Stromal cell of bone marrow (primary cell): Measurements from ENCODE around the gene HEXIM2.

Experiments
- DNase-seq: peaks from one replicate; pipeline ENCODE4 v3.0.0-alpha.2; 2012; ENCODE audit warnings: low read depth

Gene HEXIM2

DNA sequence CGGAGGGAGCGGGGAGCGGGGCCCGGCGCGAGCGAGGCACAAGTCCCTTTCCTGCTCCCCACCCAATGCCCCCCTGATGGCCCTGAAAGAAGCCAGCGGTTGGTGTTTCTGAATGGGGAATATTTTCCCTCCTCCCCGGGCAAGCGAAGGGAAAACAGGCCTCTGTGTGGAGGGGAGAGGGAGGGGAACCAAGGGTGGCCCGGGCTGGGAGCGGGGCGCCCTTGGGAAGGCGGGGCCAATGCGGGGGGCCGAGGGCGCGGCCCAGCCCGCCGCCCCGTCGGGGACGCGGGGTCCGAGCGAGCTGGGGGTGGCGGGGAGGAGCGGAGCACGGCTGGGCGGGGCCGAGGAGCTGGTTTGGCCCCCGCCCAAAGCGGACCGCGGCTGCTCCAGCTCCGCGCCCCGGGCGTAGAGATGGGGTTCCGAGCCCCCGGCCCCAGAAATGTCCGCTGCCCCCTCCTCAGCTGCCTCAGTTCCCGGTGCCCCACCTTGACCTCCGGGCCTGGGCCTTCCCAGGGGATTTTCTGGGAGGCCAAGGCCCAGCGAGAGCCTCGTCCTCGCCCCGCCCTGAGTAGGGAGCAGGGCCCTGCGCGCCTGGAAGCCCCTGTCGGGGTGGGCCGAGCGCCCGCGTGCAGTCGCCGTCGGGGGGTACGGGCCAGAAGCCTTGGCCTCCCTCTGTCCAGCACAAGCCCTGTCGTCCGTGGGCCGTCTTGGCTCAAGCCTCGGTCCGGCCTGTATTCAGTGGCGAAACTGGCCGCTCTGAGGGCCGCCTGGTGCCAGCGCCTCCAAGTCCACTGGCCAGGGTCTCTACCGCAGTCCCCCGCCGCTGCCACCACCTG lies 17.3 kb upstream of the HEXIM2 start:
- DNase-seq: no peak

DNA sequence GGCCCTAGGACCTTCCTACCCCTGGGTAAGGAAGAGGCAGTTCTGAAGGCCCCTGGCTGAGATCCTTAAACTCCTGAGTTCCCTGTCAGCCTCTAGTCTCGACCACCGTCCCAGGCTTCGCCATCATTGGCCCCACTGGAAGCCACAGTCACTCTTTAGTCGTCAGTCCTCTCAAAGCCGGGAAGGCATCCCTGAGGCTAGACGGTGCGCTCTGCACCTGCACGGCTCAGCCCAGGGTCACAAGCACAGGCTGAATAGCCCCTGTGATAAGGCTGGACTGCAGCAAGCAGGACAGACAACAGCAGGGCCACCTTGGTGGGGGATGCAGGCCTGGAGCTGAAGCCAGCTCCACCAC lies 16.7 kb upstream of the HEXIM2 start:
- no peak for DNase-seq

DNA sequence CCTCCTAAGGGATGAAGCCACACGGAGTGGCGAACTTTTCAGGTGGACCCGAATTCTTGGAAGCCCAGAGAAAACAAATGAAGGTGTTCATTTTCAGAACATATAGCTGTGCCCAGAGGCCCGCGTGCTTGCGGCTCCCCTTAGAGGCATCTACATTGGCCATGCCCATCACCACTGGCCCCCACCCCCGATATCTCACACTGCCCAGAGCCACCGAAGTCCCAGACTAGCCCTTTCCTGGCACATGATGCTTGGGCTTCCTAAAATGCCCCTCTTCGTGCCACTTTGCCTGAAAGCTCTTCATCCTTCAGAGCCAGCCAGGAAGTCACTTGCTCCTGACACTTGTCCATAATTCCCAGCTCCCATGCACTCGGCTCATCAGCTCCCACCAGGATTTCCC lies 15.5 kb upstream of the HEXIM2 start:
- no peak for DNase-seq

DNA sequence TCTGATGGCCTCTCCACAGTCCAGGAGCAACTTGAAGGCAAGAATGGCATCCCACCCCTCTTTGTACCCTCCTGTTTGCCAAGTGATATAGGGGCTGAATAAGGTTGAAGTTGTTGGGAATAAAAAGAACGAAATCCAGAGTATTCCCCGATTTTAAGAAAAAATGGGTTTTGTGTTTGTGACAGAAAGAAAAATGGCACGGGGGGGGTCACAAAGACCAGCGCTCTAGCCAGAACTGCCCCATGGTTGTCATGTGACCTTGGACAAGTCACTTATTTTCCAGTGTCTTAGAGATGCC lies 15.1 kb upstream of the HEXIM2 start:
- DNase-seq: no peak

DNA sequence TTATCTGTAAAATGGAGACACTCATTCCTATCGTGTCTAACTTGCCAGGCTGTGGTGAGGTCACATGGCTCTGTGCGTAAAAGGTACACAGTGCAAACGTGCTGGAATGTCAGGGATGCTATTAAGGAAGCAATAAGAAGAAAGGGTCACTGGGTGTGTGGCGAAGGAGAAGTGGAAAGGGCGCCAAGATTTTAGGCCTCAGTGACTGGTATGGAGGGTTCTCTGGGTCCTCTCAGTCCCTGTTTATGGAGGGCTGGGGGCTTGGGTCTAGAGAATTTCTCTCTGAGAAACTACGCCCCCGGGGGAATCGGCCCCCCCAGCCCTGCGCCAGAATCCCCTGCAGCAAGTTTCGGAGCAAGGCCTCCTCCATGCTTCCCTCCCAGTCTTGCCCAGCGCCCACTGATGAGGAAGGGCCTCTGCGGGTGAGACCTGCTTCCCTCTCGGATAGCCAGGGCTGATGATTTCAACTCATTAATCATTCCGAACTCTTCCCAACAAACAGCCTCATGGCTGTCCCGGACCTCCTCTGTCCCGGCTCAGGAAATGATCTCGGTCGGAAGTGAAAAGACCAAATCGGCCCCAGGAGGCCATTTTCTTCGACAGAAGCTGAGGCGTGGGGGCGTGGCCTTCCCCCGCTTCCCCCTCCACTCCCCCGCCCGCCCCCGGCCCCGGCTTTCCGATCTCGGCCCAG lies 14.6 kb upstream of the HEXIM2 start:
- DNase-seq: peak; percentile 67

DNA sequence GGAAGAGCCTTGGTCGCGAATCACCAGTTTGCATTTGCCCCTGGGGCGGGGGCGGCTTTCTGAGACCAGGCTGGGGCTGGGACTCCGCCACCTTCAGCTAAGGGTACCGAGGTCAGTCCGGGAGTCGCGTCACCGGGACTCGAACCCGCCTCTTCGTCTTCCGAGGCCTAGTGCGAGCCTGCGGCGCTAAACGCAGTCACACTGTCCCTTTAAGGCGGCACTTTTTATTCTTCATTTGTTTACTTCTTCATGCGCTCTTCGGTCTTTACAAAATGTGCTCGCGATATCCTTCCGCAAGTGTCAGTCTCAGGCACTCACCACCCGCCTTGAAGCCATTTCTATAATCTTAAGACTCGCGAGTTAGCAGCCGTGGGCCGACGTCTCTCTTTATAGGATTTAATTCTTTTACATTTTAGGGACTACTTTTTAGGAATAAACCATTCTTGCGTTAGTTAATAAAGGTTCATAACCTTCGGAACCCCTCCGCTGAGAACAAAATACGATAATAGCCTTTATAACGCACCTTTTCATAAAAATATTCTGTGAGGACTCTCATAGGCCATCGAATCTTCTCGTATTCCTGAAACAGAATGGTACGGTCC lies 14.0 kb upstream of the HEXIM2 start:
- DNase-seq: peak; percentile 88

DNA sequence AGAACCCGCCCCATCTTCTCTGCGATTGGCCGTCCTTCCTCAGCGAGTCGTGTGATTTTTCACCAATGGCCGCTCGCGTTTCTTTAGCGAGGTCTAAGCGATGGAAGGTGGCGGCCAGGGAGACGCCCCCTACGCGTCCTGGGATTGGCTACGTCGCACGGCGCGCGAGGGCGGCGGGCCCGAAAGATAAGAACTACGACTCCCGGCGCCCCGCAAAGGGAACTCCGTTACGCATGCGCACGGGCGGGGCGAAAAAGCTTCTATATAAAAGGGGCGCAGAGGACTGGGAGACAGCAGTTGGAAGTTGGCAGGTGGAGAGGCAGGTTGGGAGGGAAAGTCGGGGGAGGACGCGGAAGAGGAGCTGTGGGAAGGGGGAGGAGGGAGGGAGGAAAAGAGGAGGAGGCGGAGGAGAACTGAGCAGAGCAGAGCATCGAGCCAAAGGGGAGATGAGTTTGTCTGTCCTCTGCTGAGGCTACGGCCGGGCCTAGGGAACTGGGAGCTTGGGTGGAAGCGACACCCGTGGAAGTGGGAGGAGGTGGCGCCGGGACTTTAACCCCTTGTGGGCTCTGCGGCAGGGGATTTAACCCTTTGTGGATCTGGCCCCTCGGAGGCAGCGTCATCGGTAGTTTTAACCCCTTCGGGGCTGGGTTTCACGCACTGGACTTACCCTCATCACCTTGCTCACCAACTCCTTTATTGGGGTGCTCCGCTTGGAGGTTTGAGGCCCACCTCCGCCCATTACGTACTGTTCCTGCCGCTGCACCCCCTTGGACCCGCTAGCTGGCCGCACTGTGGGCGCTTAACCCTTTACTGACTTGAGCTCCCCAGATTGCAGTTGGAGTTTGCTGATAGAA lies 13.3 kb upstream of the HEXIM2 start, which contains the start of gene HEXIM1:
Gene HEXIM1 (plus strand): TSS at position 293 of the 854 bp plus-strand sequence. CDS start 716 bp downstream, outside the sequence.
- peak; percentile 99 for DNase-seq

DNA sequence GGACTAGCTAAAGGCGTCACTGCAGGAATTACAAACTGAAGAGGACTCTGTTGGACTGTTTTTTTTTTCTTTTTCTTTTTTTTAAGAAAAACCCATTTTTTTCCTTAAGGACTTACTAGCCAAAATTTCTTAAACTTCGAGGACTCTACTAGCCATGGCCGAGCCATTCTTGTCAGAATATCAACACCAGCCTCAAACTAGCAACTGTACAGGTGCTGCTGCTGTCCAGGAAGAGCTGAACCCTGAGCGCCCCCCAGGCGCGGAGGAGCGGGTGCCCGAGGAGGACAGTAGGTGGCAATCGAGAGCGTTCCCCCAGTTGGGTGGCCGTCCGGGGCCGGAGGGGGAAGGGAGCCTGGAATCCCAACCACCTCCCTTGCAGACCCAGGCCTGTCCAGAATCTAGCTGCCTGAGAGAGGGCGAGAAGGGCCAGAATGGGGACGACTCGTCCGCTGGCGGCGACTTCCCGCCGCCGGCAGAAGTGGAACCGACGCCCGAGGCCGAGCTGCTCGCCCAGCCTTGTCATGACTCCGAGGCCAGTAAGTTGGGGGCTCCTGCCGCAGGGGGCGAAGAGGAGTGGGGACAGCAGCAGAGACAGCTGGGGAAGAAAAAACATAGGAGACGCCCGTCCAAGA lies 12.5 kb upstream of the HEXIM2 start:
- DNase-seq: peak; percentile 72

DNA sequence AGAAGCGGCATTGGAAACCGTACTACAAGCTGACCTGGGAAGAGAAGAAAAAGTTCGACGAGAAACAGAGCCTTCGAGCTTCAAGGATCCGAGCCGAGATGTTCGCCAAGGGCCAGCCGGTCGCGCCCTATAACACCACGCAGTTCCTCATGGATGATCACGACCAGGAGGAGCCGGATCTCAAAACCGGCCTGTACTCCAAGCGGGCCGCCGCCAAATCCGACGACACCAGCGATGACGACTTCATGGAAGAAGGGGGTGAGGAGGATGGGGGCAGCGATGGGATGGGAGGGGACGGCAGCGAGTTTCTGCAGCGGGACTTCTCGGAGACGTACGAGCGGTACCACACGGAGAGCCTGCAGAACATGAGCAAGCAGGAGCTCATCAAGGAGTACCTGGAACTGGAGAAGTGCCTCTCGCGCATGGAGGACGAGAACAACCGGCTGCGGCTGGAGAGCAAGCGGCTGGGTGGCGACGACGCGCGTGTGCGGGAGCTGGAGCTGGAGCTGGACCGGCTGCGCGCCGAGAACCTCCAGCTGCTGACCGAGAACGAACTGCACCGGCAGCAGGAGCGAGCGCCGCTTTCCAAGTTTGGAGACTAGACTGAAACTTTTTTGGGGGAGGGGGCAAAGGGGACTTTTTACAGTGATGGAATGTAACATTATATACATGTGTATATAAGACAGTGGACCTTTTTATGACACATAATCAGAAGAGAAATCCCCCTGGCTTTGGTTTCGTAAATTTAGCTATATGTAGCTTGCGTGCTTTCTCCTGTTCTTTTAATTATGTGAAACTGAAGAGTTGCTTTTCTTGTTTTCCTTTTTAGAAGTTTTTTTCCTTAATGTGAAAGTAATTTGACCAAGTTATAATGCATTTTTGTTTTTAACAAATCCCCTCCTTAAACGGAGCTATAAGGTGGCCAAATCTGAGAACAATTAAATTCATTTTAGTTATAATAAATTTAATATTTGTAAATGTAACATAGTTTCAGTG lies 11.7 kb upstream of the HEXIM2 start:
- no peak for DNase-seq

DNA sequence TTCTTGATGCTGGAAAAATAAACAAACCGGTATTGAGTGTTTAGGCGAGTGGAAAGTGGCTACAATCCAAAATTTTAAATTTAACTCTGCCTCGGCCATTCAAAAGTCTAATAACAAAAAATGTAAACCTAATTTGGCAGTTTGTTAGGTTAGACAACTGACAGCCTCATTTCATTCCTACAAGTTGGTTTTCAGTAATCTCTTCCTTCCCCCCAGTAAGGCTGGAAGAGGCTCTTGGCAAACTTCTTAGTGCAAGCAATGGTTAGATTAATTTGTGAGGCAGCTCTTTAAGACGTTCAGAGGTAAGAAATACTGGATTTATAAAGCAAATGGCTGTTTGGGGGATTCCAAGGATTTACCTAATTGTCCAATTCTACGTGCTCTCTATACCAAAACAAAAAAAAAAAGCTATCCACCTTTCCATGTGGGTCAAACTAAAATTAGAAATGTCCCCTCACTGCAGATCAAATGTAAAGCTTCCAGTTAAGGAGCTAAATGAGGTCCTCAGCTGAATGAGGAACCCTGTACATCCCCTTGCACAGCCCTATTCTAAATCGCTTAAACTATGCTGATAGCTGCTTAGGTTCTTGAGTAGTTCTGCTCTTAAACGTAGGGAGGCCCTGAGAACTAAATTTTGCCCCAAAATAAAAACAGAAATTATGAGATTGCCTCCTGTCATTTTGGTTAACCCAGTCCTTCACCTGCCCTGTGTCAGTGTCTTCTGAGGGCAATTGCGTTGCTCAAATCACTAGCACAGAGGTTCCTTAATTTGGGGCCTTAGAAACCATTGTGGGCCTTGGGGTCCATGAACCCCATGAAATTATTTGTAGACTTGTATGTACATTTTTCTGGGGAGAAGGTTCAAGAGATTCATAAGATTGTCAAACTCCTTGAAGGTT lies 10.5 kb upstream of the HEXIM2 start:
- no peak for DNase-seq

DNA sequence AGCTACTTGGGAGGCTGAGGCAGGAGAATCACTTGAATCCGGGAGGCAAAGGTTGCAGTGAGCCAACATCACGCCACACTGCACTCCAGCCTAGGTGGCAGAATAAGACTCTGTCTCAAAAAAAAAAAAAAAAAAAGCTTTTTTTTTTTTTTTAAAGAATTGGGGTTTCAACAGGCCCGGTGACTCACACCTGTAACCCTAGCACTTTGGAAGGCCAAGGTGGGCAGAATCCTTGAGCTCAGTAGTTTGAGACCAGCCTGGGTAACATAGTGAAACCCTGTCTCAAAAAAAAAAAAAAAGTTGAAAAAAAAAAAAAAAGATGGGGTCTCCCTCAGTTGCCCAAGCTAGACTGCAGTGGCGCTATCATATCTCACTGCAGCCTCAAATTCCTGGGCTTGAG lies 6.6 kb upstream of the HEXIM2 start:
- DNase-seq: no peak

DNA sequence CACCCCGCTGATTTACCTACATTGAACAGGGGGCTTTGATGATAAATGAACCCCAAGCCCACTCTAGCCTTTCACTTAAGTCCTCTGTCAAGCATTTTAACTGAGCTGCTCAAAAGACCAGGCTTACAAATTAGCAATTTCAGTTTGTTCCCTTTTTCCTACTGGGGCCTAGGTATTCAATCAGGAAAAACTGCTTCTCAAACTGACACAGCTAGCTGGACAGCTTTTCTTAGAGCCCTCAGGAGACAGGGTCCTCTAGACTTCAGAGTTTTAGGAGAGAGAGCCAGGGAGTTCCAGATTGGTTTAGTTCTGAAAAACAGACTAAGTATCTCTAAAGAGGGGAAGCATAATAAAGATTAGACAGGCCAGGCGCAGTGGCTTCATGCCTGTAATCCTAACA lies 6.2 kb upstream of the HEXIM2 start:
- no peak for DNase-seq

DNA sequence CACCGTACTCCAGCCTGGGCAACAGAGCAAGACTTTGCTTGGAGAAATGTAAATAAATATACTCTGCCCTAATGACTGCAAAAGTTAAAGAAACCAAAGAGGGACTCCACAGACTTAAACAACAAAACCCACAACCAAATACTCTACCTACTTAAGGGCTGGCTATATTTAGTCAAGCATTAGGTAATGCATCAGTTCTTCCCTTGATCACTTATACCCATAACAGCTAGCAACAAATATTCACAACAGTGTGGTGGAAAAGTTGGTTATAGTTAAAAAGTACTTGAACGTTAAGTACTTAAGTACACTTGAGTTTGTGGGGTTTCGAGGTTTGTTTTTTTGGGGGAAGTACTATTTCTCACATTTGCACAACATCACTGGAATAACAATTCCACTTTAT lies 5.4 kb upstream of the HEXIM2 start:
- no peak for DNase-seq

DNA sequence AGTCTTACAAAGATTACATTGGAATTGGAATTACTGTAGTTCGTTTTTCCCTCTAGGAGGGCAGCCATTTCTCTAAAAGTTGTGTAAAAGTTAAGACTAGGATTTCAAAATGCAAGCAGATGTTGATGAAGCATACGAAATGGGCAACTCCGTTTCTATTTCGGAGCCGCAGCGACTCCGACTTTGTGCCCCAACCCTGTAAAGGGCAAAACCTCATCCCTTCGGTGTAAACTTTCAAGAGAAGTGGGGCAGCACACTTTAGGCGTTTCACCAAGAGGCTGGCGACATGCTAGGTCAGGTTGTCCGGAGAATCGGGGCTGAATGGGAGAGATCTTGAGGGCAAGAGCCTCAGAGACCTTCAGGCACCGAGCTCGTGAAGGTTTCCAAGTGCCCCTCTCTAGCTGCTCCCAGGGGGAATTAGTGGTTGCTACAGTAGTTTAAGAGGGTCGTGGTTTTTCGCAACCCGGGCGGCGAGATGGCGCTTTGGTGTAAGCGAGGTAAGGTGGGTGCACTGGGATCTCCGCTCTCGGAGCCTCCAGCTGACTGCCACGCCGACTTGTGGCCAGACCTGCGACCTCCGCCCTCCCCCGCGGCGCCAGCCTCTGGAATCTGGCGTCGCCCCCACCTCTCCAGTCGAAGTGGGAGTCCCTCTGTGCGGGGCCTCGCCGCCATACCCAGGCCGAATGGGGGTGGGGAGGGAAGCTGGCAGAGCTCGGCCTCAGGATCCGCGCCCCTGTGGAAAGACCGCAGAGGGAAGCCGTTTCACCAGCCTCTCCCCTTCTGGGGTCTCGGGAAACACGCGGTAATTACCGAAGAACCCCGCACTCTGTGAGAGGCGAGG lies 1.0 kb upstream of the HEXIM2 start:
- DNase-seq: no peak

DNA sequence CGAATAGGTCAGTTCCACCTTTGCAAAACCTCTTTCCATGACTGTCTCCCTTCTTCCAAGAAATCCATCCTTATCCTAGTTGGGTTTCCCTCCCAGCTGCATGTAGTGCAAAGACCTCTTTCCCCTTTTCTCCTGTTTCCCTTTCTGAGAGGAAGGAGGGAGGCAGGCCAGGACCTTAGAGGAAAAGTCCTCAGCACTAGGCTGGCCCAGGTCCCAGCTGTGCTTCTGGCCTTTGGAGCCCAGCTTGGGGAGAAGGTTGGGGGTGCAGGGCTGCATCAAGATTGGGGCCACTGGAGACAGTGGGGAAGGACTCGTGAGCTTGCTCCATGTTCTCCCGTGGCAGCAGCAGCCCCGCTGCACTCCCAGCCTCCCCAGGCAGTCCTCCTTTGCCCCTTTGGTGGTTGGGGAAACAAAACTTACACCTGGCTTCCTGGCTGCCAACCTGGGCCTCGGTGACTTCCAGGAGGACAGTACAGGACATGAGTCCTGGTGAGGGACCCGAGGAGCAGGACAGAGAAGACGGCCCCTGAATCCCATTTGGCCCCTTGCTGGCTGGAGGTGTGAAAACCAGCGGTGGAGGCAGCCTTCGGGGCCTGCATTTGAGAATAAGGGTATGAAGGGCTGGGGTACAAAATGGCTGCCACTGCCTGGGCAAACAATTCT lies 481 bp downstream of the HEXIM2 start:
- no peak for DNase-seq

DNA sequence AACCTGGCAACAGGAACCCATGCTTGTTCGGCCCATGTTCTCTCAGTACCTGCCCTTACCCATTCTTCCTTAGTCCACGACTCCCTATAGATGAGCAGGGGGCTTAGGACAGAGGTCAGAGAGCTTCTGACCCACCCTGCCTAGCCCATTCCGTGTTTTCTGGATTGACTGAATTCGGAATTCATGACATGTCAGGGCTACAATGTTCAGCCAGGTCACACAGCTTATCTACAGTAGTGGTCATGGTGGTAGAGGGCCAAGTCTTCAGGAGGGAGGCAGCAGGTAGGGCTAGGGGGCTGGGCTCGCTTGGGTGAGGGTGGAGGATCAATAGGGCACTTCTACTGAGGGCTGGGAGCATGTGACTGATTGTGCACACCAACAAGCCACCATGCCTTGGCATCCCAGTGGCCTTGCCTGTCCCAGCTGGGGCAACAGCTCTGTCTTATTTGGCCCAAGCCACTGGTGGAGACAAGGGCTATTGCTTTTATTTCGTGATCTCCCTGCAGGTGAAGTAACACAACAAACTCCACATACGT lies 3.1 kb downstream of the HEXIM2 start:
- DNase-seq: no peak

DNA sequence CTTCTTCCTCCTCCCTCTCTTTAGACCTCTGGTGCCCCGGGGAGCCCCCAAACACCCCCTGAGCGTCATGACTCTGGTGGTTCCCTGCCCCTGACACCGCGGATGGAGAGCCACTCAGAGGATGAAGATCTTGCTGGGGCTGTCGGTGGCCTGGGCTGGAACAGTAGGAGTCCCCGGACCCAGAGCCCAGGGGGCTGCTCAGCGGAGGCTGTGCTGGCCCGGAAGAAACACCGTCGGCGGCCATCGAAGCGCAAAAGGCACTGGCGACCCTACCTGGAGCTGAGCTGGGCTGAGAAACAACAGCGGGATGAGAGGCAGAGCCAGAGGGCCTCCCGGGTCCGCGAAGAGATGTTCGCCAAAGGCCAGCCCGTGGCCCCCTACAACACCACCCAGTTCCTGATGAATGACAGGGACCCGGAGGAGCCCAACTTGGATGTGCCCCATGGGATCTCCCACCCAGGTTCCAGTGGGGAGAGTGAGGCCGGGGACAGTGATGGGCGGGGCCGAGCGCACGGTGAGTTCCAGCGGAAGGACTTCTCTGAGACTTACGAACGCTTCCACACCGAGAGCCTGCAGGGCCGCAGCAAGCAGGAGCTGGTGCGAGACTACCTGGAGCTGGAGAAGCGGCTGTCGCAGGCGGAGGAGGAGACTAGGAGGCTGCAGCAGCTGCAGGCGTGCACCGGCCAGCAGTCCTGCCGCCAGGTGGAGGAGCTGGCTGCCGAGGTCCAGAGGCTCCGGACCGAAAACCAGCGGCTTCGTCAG lies 7.5 kb downstream of the HEXIM2 start:
- DNase-seq: no peak
